ENCODE data around the gene GLRX. TPM values are rescaled to one million over a fixed set of nuclear protein-coding genes. Genes with fewer than 3 reads are reported as not detected.

GLRX gene
- total and polyA plus RNA-seq, 2 of the 13 experiments (the other 11 are each of a cell fraction or from before 2014, with no cell fraction given): 63.8 to 499 TPM

DNA sequence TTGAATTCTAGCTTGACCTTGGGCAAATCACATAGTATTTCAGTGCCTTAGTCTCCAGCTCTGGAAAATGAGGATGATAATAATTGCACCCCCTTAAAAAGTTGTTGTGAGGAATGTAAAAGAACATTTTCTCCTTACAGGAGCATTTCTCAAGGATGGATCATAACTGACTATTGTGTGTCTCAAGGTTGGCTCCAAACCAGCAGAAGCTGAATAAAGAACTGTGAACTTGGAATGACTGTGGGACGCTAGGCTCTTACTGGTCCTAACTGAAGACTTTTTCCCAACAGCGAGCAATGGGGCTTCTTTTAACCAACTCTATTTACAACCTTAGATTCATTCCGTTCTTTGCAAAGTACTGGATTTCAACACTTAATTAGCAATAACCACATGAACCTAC is 26.2 kb upstream of the GLRX start:
- CTCF ChIA-PET (ENCODE audit: low intra/inter-chr PET ratio, low total read pairs): interaction anchor here (4.4 kb wide), 1 partner anchor 68 kb away, joined by 73 read pairs; no protein-coding TSS in a partner anchor
- no peak for ATAC-seq
- no peak for DNase-seq (ENCODE audit: low spot score)
- H2AFZ ChIP-seq (ENCODE audit: low read length): no peak overlapping the region
- no peak overlapping the region for H3K27ac ChIP-seq (ENCODE audit: extremely low read length, insufficient read depth, low read length)
- H3K9me3 ChIP-seq (ENCODE audit: low read length): no peaks in the 10 kb centered on the region
- POLR2A ChIA-PET: no interaction called here
- no peak for TF ChIP-seq ZNF34 (CRISPR knock-in tag; IDR thresholded peaks at IDR 0.05; ENCODE audit: borderline replicate concordance)
- no peak for TF ChIP-seq ZNF510 (CRISPR knock-in tag; IDR thresholded peaks at IDR 0.05; ENCODE audit: low read depth)
- no peak for TF ChIP-seq ZKSCAN5 (CRISPR knock-in tag; IDR thresholded peaks at IDR 0.05)
- TF ChIP-seq, protein P1, sequence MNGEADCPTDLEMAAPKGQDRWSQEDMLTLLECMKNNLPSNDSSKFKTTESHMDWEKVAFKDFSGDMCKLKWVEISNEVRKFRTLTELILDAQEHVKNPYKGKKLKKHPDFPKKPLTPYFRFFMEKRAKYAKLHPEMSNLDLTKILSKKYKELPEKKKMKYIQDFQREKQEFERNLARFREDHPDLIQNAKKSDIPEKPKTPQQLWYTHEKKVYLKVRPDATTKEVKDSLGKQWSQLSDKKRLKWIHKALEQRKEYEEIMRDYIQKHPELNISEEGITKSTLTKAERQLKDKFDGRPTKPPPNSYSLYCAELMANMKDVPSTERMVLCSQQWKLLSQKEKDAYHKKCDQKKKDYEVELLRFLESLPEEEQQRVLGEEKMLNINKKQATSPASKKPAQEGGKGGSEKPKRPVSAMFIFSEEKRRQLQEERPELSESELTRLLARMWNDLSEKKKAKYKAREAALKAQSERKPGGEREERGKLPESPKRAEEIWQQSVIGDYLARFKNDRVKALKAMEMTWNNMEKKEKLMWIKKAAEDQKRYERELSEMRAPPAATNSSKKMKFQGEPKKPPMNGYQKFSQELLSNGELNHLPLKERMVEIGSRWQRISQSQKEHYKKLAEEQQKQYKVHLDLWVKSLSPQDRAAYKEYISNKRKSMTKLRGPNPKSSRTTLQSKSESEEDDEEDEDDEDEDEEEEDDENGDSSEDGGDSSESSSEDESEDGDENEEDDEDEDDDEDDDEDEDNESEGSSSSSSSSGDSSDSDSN (CRISPR knock-in tag; IDR thresholded peaks at IDR 0.05): no peak
- TF ChIP-seq, protein P2, sequence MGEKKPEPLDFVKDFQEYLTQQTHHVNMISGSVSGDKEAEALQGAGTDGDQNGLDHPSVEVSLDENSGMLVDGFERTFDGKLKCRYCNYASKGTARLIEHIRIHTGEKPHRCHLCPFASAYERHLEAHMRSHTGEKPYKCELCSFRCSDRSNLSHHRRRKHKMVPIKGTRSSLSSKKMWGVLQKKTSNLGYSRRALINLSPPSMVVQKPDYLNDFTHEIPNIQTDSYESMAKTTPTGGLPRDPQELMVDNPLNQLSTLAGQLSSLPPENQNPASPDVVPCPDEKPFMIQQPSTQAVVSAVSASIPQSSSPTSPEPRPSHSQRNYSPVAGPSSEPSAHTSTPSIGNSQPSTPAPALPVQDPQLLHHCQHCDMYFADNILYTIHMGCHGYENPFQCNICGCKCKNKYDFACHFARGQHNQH (CRISPR knock-in tag; IDR thresholded peaks at IDR 0.05): no peak
- no peak for TF ChIP-seq DPF2 (CRISPR knock-in tag; IDR thresholded peaks at IDR 0.05; ENCODE audit: borderline replicate concordance, low read depth)
- TF ChIP-seq RFXAP (CRISPR knock-in tag; IDR thresholded peaks at IDR 0.05; ENCODE audit: borderline replicate concordance): no peak
- TF ChIP-seq BCL6 (CRISPR knock-in tag; IDR thresholded peaks at IDR 0.05): no peak
- no peak for TF ChIP-seq ZBTB3 (CRISPR knock-in tag; IDR thresholded peaks at IDR 0.05; ENCODE audit: borderline replicate concordance, low read depth)
- TF ChIP-seq SP4 (CRISPR knock-in tag; IDR thresholded peaks at IDR 0.05): no peak
- TF ChIP-seq ZNF317 (CRISPR knock-in tag; IDR thresholded peaks at IDR 0.05): no peak
- WGBS (ENCODE audit: low lambda C conversion rate): 95% methylated on average over 3 of the region's 3 CpGs
- no peaks in the 10 kb centered on the region for H3K79me2 ChIP-seq (ENCODE audit: insufficient read depth, low read length)
- H4K20me1 ChIP-seq (ENCODE audit: insufficient read depth, low read length): no peaks in the 10 kb centered on the region
- H3K4me3 ChIP-seq (replicated peaks in 1 of 3; ENCODE audit: insufficient read depth in 1 of 3, low read depth in 2 of 3, low read length in 3 of 3): no peak overlapping the region
- FAIRE-seq: no peak
- H3K9ac ChIP-seq (ENCODE audit: insufficient read depth, low read depth, low read length): no peak overlapping the region
- no peaks in the 10 kb centered on the region for H3K27me3 ChIP-seq (ENCODE audit: control insufficient read depth in 1 of 2, insufficient read depth in 2 of 2, low read length in 2 of 2)
- intact Hi-C loops (cut with micrococcal nuclease; ENCODE audit: unreplicated experiment): loop anchor here (5.0 to 10.0 kb wide), 3 partner anchors 36 to 884 kb away; partner anchors contain the start of genes ARSK and SKIC3
- BruUV-seq (replicated peaks): no TSS peak
- in situ Hi-C loops (cut with HindIII; ENCODE audit: extremely low pct_ligation_motif_present, low pct_unique_long_range_greater_than_20kb): loop anchor here (5.0 to 25.0 kb wide), 3 partner anchors 71 to 561 kb away; partner anchors contain the start of genes ARSK, MCTP1 and SKIC3
- peaks cover 25% of the 10 kb centered on the region for H3K4me1 ChIP-seq (ENCODE audit: insufficient read depth, low read length)
- no peaks in the 10 kb centered on the region for H3K36me3 ChIP-seq (replicated peaks in 1 of 2; ENCODE audit: control insufficient read depth in 1 of 2, insufficient read depth in 2 of 2, low read length in 2 of 2)
- H3K4me2 ChIP-seq (ENCODE audit: low read depth, low read length): no peak overlapping the region

All from HepG2 (cell line).